Vagina (tissue), 2 donors: Measurements from ENCODE around the gene ARSB.

ENCODE experiments used
- CTCF ChIP-seq, 3 experiments: fragments of 450-650 bp in 2 of 3; fragments of 200-600 bp in 1 of 3; sonication (generic) in 1 of 3; IDR thresholded peaks; one replicate each; pipeline ENCODE4 v1.5.1; 2017 to 2019; ENCODE audit warnings: antibody characterized with exemption in 3 of 3, mild to moderate bottlenecking in 2 of 3, moderate library complexity in 2 of 3
- POLR2A ChIP-seq, 2 donors: fragments of 450-650 bp; IDR thresholded peaks; one replicate each; pipeline ENCODE4 v1.6.1; 2017; ENCODE audit warnings: antibody characterized with exemption in 2 of 2, mild to moderate bottlenecking in 2 of 2, moderate library complexity in 2 of 2
- POLR2AphosphoS5 ChIP-seq, 2 donors: sonication (generic); formaldehyde crosslinking; IDR thresholded peaks; one replicate each; pipeline ENCODE4 v1.9.0; 2017; ENCODE audit warnings: antibody characterized with exemption in 2 of 2, mild to moderate bottlenecking in 2 of 2, low read depth in 1 of 2; ENCODE audit not compliant: insufficient read depth in 1 of 2

GRCh38 chr5:78895616-78896015 is 89.5 kb downstream of the ARSB start:
- TF ChIP-seq CTCF (IDR thresholded peaks at IDR 0.05): no peak
- no peak for TF ChIP-seq POLR2A (IDR thresholded peaks at IDR 0.05)
- no peak for TF ChIP-seq POLR2AphosphoS5 (IDR thresholded peaks at IDR 0.05; ENCODE audit: insufficient read depth in 1 of 2, low read depth in 1 of 2)
